ENCODE results near the gene IQCK.

IQCK gene

DNA sequence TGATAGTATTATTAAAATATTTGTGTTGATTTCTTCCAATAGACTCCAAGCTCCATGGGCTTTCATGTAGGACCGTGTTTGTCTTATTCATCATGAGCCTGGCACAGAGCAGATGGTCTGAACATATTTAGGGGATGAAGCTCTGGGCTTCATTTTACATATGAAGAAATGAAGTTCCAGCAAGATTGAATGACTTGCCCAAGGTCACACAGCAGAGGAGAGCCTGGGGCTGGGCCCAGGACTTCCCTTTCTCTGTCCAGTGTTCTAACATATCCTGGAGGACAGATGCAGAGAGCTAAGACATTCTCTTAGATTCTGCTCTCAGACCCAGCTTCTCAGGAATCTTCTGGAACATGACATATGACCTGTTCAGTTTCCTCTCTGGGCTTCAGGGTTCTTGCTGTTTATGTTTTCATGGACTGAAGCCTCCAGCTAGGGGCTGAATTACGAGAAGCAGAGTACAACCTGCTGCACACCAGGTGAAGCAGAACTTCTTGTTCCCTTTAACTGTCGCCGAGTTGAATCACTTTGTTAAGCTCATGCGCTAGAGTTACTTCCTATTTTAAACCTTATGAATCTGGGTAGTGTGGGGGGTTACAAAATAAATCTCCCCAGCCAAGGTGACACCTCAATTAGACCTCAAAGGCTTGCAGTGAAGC, 113.0 kb downstream of the IQCK start:
- Histone ChIP-seq H3K9me3 (ENCODE audit: insufficient read depth, low read length) (no peaks in the 10 kb centered on the region), H3K9ac (ENCODE audit: low read length) (no peak overlapping the region), H3K9me2 (replicated peaks; ENCODE audit: insufficient read depth, low read length) (no peaks in the 10 kb centered on the region)

DNA sequence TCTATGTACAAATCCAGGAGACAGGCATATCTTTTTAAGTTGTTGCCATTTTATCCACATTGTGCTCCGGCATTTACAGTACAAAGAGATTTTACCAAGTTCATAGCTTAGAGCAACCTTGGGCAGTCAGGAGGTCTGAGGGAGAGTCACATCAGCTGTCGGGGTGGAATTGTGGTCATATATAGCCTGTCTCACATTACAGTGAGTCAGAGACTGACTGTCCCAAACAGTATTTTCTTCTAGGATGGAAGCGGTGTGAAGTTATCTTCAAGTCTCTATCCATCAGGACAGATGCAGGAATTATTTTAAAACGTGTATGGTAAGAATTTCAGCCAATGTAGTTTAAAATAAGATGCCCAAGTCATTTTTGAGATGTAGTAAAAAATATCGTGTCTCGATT, 113.6 kb downstream of the IQCK start:
- Histone ChIP-seq H3K9ac (ENCODE audit: low read length) (no peak overlapping the region), H3K4me2 (ENCODE audit: low read depth, low read length, poor library complexity, severe bottlenecking) (no peak overlapping the region), H3K9me3 (ENCODE audit: insufficient read depth, low read length) (no peaks in the 10 kb centered on the region), H3K27me3 (ENCODE audit: low read length) (no peaks in the 10 kb centered on the region), H3K4me3 (ENCODE audit: insufficient read depth, low read length, poor library complexity, severe bottlenecking) (no peak overlapping the region), H3K79me2 (ENCODE audit: insufficient read depth, low read length) (no peaks in the 10 kb centered on the region), H3K27ac (ENCODE audit: low read depth, low read length) (no peak overlapping the region), H4K20me1 (ENCODE audit: low read depth, low read length) (no peaks in the 10 kb centered on the region), H3K36me3 (ENCODE audit: low read length) (no peaks in the 10 kb centered on the region), H2AFZ (ENCODE audit: low read depth, low read length, severe bottlenecking) (no peak overlapping the region), H3K9me2 (replicated peaks; ENCODE audit: insufficient read depth, low read length) (no peaks in the 10 kb centered on the region), H3F3A (ENCODE audit: insufficient read depth) (no peaks in the 10 kb centered on the region)
- TF ChIP-seq, protein P1, sequence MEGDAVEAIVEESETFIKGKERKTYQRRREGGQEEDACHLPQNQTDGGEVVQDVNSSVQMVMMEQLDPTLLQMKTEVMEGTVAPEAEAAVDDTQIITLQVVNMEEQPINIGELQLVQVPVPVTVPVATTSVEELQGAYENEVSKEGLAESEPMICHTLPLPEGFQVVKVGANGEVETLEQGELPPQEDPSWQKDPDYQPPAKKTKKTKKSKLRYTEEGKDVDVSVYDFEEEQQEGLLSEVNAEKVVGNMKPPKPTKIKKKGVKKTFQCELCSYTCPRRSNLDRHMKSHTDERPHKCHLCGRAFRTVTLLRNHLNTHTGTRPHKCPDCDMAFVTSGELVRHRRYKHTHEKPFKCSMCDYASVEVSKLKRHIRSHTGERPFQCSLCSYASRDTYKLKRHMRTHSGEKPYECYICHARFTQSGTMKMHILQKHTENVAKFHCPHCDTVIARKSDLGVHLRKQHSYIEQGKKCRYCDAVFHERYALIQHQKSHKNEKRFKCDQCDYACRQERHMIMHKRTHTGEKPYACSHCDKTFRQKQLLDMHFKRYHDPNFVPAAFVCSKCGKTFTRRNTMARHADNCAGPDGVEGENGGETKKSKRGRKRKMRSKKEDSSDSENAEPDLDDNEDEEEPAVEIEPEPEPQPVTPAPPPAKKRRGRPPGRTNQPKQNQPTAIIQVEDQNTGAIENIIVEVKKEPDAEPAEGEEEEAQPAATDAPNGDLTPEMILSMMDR (IDR thresholded peaks at IDR 0.05; ENCODE audit: insufficient read depth, low read length, poor library complexity, severe bottlenecking) = no peak
- TF ChIP-seq EZH2phosphoT487 (conservative IDR thresholded peaks at IDR 0.05; ENCODE audit: low read length) = no peak

More for the DNA sequence above, 113.0 kb downstream of the IQCK start:
- TF ChIP-seq, protein P1 (IDR thresholded peaks at IDR 0.05; ENCODE audit: insufficient read depth, low read length, poor library complexity, severe bottlenecking) = no peak
- TF ChIP-seq EZH2phosphoT487 (conservative IDR thresholded peaks at IDR 0.05; ENCODE audit: low read length) = no peak
- Histone ChIP-seq H3F3A (ENCODE audit: insufficient read depth) (no peaks in the 10 kb centered on the region), H3K4me3 (ENCODE audit: insufficient read depth, low read length, poor library complexity, severe bottlenecking) (no peak overlapping the region), H3K27ac (ENCODE audit: low read depth, low read length) (no peak overlapping the region), H4K20me1 (ENCODE audit: low read depth, low read length) (no peaks in the 10 kb centered on the region), H3K36me3 (ENCODE audit: low read length) (no peaks in the 10 kb centered on the region), H3K79me2 (ENCODE audit: insufficient read depth, low read length) (no peaks in the 10 kb centered on the region), H3K4me2 (ENCODE audit: low read depth, low read length, poor library complexity, severe bottlenecking) (no peak overlapping the region), H3K27me3 (ENCODE audit: low read length) (no peaks in the 10 kb centered on the region), H2AFZ (ENCODE audit: low read depth, low read length, severe bottlenecking) (no peak overlapping the region)

DNA sequence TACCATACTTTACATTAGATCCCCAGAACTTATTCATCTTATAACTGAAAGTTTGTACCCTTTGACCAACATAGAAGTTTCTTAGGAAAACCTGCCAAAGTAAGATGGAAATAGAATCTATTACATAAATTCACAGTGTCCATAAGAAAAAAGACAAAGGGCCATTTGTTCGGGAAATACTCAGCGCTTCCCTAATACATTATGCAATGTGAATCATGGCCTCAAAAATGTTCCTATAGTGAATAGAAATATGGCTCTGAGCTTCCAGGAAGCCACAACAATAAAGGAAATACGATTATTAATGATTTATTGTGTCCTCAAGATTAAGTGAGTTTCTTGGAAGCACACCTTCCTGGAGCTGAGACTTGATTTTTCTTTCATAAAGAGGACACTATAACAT, 115.1 kb downstream of the IQCK start:
- Histone ChIP-seq H3K27ac (ENCODE audit: low read depth, low read length) (no peak overlapping the region), H3K9me2 (replicated peaks; ENCODE audit: insufficient read depth, low read length) (no peaks in the 10 kb centered on the region), H3K36me3 (ENCODE audit: low read length) (no peaks in the 10 kb centered on the region), H3K9ac (ENCODE audit: low read length) (no peak overlapping the region), H3K9me3 (ENCODE audit: insufficient read depth, low read length) (no peaks in the 10 kb centered on the region), H3K4me3 (ENCODE audit: insufficient read depth, low read length, poor library complexity, severe bottlenecking) (no peak overlapping the region), H3K79me2 (ENCODE audit: insufficient read depth, low read length) (no peaks in the 10 kb centered on the region), H2AFZ (ENCODE audit: low read depth, low read length, severe bottlenecking) (no peak overlapping the region), H3F3A (ENCODE audit: insufficient read depth) (no peaks in the 10 kb centered on the region), H4K20me1 (ENCODE audit: low read depth, low read length) (no peaks in the 10 kb centered on the region), H3K27me3 (ENCODE audit: low read length) (no peaks in the 10 kb centered on the region), H3K4me2 (ENCODE audit: low read depth, low read length, poor library complexity, severe bottlenecking) (no peak overlapping the region)
- TF ChIP-seq, protein P1 (IDR thresholded peaks at IDR 0.05; ENCODE audit: insufficient read depth, low read length, poor library complexity, severe bottlenecking) = no peak
- no peak for TF ChIP-seq EZH2phosphoT487 (conservative IDR thresholded peaks at IDR 0.05; ENCODE audit: low read length)

All from SU-DHL-6 (cell line).